ENCODE results near the gene B3GNT3. TPM values are rescaled to one million over a fixed set of nuclear protein-coding genes. Genes with fewer than 3 reads are reported as not detected.

B3GNT3 gene
- total and polyA plus RNA-seq, 2 donors (not counting 1 experiment from before 2014, with no cell fraction given) = 0.06 TPM; not detected in 1

DNA sequence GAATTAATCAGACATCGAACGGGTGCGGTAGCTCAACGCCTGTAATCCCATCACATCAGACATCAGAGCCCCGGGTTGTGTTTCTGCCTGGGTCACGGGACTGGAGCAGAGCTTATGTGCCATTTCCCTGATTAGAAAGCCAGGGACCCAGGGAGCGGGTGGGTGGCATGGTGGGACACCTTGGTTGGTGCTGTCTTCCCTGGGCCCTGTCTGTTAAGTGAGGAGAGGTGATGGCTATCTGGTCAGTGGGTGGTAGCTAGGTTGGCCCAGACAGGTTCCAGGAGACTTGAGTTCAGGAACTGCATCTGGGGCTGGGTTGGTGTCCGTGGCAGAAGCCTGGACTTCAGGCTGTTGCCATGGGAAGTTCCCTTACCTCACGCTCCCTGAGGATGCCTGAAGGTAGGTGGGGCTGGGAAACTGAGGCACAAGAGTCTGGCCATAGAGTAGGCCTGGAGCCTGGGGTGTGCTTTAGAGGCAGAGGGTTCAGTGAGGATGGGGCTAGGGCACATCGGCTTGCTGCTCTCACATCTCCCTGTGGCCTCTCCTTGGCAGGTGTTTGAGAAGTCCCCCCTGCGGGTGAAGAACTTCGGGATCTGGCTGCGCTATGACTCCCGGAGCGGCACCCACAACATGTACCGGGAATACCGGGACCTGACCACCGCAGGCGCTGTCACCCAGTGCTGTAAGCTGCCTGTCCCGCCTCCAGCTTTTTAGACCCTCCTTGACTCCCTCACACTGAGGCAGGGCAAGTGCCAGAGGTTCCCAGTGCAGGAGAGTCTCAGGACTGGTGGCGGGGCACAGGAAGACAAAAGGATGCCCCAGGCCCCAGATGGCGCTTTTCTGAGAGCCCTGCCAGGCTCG is 66.8 kb downstream of the B3GNT3 start:
- Histone ChIP-seq H3K36me3 (replicated peaks in 1 of 2; ENCODE audit: control extremely low read depth in 1 of 2, control insufficient read depth in 1 of 2, extremely low read depth in 1 of 2, insufficient read depth in 2 of 2, low read length in 1 of 2) (peaks cover 4 to 47% of the 10 kb centered on the region in 2 experiments), H2AFZ (ENCODE audit: insufficient read depth, low read depth, low read length, poor library complexity, severe bottlenecking) (no peak overlapping the region), H3K4me1 (ENCODE audit: control insufficient read depth in 2 of 2, insufficient read depth in 2 of 2, low read length in 2 of 2) (peaks cover 23 to 31% of the 10 kb centered on the region in 2 donors), H4K20me1 (ENCODE audit: control insufficient read depth, insufficient read depth, low read length, poor library complexity, severe bottlenecking) (peaks cover 48% of the 10 kb centered on the region), H3K4me3 (ENCODE audit: control extremely low read depth in 1 of 5, extremely low read depth in 1 of 5, insufficient read depth in 1 of 5, low read depth in 2 of 5, low read length in 4 of 5) (no peak overlapping the region), H3K79me2 (ENCODE audit: control insufficient read depth, insufficient read depth, low read length) (peaks cover 31% of the 10 kb centered on the region), H3K27me3 (replicated peaks in 1 of 4; ENCODE audit: control extremely low read depth in 1 of 4, control insufficient read depth in 3 of 4, insufficient read depth in 4 of 4, low read length in 3 of 4) (no peaks in the 10 kb centered on the region), H3K9ac (ENCODE audit: low read length) (no peak overlapping the region), H3K27ac (ENCODE audit: low read length in 2 of 2) (peak overlapping the region; percentile 69 to 76), H3K9me3 (ENCODE audit: control extremely low read depth in 1 of 3, control insufficient read depth in 2 of 3, insufficient read depth in 1 of 3, low read length in 2 of 3) (no peaks in the 10 kb centered on the region), H3K4me2 (replicated peaks; ENCODE audit: low read depth, low read length, poor library complexity, severe bottlenecking) (peak overlapping the region; percentile 90)
- ChIA-PET CTCF (interaction anchor here (3.4 to 15.3 kb wide), 2 partner anchors 73 to 135 kb away, joined by 43 to 374 read pairs; partner anchors contain the start of gene CCDC124), POLR2A (interaction anchor here (1.2 kb wide), 2 partner anchors 71 to 110 kb away, joined by 3 to 7 read pairs; partner anchors contain the start of genes CCDC124 and FCHO1)
- Mint-ChIP-seq H3K27me3 (no peaks in the 10 kb centered on the region), H3K9me3 (ENCODE audit: insufficient read depth) (no peaks in the 10 kb centered on the region), H3K4me1 (peaks cover 39% of the 10 kb centered on the region), H3K27ac (peak overlapping the region; percentile 98), H3K4me3 (peak overlapping the region; percentile 96)
- WGBS (ENCODE audit: insufficient coverage) = 84% methylated on average over 23 of the region's 23 CpGs
- no peak for ATAC-seq (ENCODE audit: low read depth)
- intact Hi-C loops (cut with micrococcal nuclease) = no loop called here
- no peak for DNase-seq
- TF ChIP-seq, protein P1, sequence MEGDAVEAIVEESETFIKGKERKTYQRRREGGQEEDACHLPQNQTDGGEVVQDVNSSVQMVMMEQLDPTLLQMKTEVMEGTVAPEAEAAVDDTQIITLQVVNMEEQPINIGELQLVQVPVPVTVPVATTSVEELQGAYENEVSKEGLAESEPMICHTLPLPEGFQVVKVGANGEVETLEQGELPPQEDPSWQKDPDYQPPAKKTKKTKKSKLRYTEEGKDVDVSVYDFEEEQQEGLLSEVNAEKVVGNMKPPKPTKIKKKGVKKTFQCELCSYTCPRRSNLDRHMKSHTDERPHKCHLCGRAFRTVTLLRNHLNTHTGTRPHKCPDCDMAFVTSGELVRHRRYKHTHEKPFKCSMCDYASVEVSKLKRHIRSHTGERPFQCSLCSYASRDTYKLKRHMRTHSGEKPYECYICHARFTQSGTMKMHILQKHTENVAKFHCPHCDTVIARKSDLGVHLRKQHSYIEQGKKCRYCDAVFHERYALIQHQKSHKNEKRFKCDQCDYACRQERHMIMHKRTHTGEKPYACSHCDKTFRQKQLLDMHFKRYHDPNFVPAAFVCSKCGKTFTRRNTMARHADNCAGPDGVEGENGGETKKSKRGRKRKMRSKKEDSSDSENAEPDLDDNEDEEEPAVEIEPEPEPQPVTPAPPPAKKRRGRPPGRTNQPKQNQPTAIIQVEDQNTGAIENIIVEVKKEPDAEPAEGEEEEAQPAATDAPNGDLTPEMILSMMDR (IDR thresholded peaks at IDR 0.05) = no peak
- no peak for TF ChIP-seq EZH2 (IDR thresholded peaks at IDR 0.05; ENCODE audit: borderline replicate concordance, insufficient read depth, low read depth, low read length, poor library complexity, severe bottlenecking)

Measured in B cell (primary cell).